ENCODE measurements around the gene AMOTL1. TPM values are rescaled to one million over a fixed set of nuclear protein-coding genes. Genes with fewer than 3 reads are reported as not detected.

The AMOTL1 gene
- polyA plus RNA-seq, 2 donors = 11.3 to 15.4 TPM

GRCh38 chr11:94825031-94825430 is 56.9 kb downstream of the AMOTL1 start:
- H3K4me3 ChIP-seq (ENCODE audit: low read depth in 1 of 2, low read length in 2 of 2) = no peak overlapping the region
- peaks cover 0 to 2% of the 10 kb centered on the region in 2 donors for H3K4me1 ChIP-seq (ENCODE audit: control insufficient read depth in 2 of 2, insufficient read depth in 2 of 2, low read length in 1 of 2)
- peaks cover 3 to 30% of the 10 kb centered on the region in 2 donors for H3K36me3 ChIP-seq (ENCODE audit: control insufficient read depth in 2 of 2, insufficient read depth in 2 of 2, low read length in 1 of 2)
- no peak overlapping the region for H3K27ac ChIP-seq (ENCODE audit: low read depth in 2 of 2, low read length in 1 of 2)
- H3K9me3 ChIP-seq (ENCODE audit: control insufficient read depth in 2 of 2, insufficient read depth in 1 of 2, low read depth in 1 of 2, low read length in 1 of 2) = no peaks in the 10 kb centered on the region
- no peaks in the 10 kb centered on the region for H3K27me3 ChIP-seq (ENCODE audit: control insufficient read depth in 1 of 2, insufficient read depth in 2 of 2, low read length in 2 of 2)
- WGBS, 2 donors = 75 to 87% methylated on average over 4 of the region's 4 CpGs

GRCh38 chr11:94825481-94825880 is 57.3 kb downstream of the AMOTL1 start:
- H3K27me3 ChIP-seq (ENCODE audit: control insufficient read depth in 1 of 2, insufficient read depth in 2 of 2, low read length in 2 of 2) = no peaks in the 10 kb centered on the region
- peaks cover 3 to 27% of the 10 kb centered on the region in 2 donors for H3K36me3 ChIP-seq (ENCODE audit: control insufficient read depth in 2 of 2, insufficient read depth in 2 of 2, low read length in 1 of 2)
- no peak overlapping the region for H3K4me3 ChIP-seq (ENCODE audit: low read depth in 1 of 2, low read length in 2 of 2)
- no peak overlapping the region for H3K27ac ChIP-seq (ENCODE audit: low read depth in 2 of 2, low read length in 1 of 2)
- 71 to 83% methylated on average over 1 of the region's 1 CpG for WGBS, 2 donors
- peaks cover 0 to 2% of the 10 kb centered on the region in 2 donors for H3K4me1 ChIP-seq (ENCODE audit: control insufficient read depth in 2 of 2, insufficient read depth in 2 of 2, low read length in 1 of 2)
- H3K9me3 ChIP-seq (ENCODE audit: control insufficient read depth in 2 of 2, insufficient read depth in 1 of 2, low read depth in 1 of 2, low read length in 1 of 2) = no peaks in the 10 kb centered on the region

GRCh38 chr11:94826415-94826814 is 58.3 kb downstream of the AMOTL1 start:
- peaks cover 0 to 2% of the 10 kb centered on the region in 2 donors for H3K4me1 ChIP-seq (ENCODE audit: control insufficient read depth in 2 of 2, insufficient read depth in 2 of 2, low read length in 1 of 2)
- H3K36me3 ChIP-seq (ENCODE audit: control insufficient read depth in 2 of 2, insufficient read depth in 2 of 2, low read length in 1 of 2) = peaks cover 5 to 28% of the 10 kb centered on the region in 2 donors
- 79 to 84% methylated on average over 7 of the region's 7 CpGs for whole genome bisulfite sequencing, 2 donors
- H3K27ac ChIP-seq (ENCODE audit: low read depth in 2 of 2, low read length in 1 of 2) = no peak overlapping the region
- no peak overlapping the region for H3K4me3 ChIP-seq (ENCODE audit: low read depth in 1 of 2, low read length in 2 of 2)
- no peaks in the 10 kb centered on the region for H3K27me3 ChIP-seq (ENCODE audit: control insufficient read depth in 1 of 2, insufficient read depth in 2 of 2, low read length in 2 of 2)
- H3K9me3 ChIP-seq (ENCODE audit: control insufficient read depth in 2 of 2, insufficient read depth in 1 of 2, low read depth in 1 of 2, low read length in 1 of 2) = no peaks in the 10 kb centered on the region

- H3K4me3 ChIP-seq (ENCODE audit: low read depth in 1 of 2, low read length in 2 of 2) = no peak overlapping the region
- peaks cover 0 to 2% of the 10 kb centered on the region in 2 donors for H3K4me1 ChIP-seq (ENCODE audit: control insufficient read depth in 2 of 2, insufficient read depth in 2 of 2, low read length in 1 of 2)
- H3K27me3 ChIP-seq (ENCODE audit: control insufficient read depth in 1 of 2, insufficient read depth in 2 of 2, low read length in 2 of 2) = no peaks in the 10 kb centered on the region
- no peak overlapping the region for H3K27ac ChIP-seq (ENCODE audit: low read depth in 2 of 2, low read length in 1 of 2)
- peaks cover 8 to 17% of the 10 kb centered on the region in 2 donors for H3K36me3 ChIP-seq (ENCODE audit: control insufficient read depth in 2 of 2, insufficient read depth in 2 of 2, low read length in 1 of 2)
- H3K9me3 ChIP-seq (ENCODE audit: control insufficient read depth in 2 of 2, insufficient read depth in 1 of 2, low read depth in 1 of 2, low read length in 1 of 2) = no peaks in the 10 kb centered on the region
Measured at GRCh38 chr11:94828088-94828487, 59.9 kb downstream of the AMOTL1 start.

- H3K4me3 ChIP-seq (ENCODE audit: low read depth in 1 of 2, low read length in 2 of 2) = no peak overlapping the region
- 65 to 68% methylated on average over 5 of the region's 5 CpGs for WGBS, 2 donors
- H3K27ac ChIP-seq (ENCODE audit: low read depth in 2 of 2, low read length in 1 of 2) = no peak overlapping the region
- H3K9me3 ChIP-seq (ENCODE audit: control insufficient read depth in 2 of 2, insufficient read depth in 1 of 2, low read depth in 1 of 2, low read length in 1 of 2) = no peaks in the 10 kb centered on the region
- H3K36me3 ChIP-seq (ENCODE audit: control insufficient read depth in 2 of 2, insufficient read depth in 2 of 2, low read length in 1 of 2) = peaks cover 11 to 16% of the 10 kb centered on the region in 2 donors
- H3K4me1 ChIP-seq (ENCODE audit: control insufficient read depth in 2 of 2, insufficient read depth in 2 of 2, low read length in 1 of 2) = no peaks in the 10 kb centered on the region
- H3K27me3 ChIP-seq (ENCODE audit: control insufficient read depth in 1 of 2, insufficient read depth in 2 of 2, low read length in 2 of 2) = no peaks in the 10 kb centered on the region
Measured at GRCh38 chr11:94830722-94831510, 62.8 kb downstream of the AMOTL1 start.

- H3K9me3 ChIP-seq (ENCODE audit: control insufficient read depth in 2 of 2, insufficient read depth in 1 of 2, low read depth in 1 of 2, low read length in 1 of 2) = no peaks in the 10 kb centered on the region
- no peaks in the 10 kb centered on the region for H3K27me3 ChIP-seq (ENCODE audit: control insufficient read depth in 1 of 2, insufficient read depth in 2 of 2, low read length in 2 of 2)
- H3K4me1 ChIP-seq (ENCODE audit: control insufficient read depth in 2 of 2, insufficient read depth in 2 of 2, low read length in 1 of 2) = no peaks in the 10 kb centered on the region
- no peak overlapping the region for H3K27ac ChIP-seq (ENCODE audit: low read depth in 2 of 2, low read length in 1 of 2)
- no peak overlapping the region for H3K4me3 ChIP-seq (ENCODE audit: low read depth in 1 of 2, low read length in 2 of 2)
- peaks cover 11 to 16% of the 10 kb centered on the region in 2 donors for H3K36me3 ChIP-seq (ENCODE audit: control insufficient read depth in 2 of 2, insufficient read depth in 2 of 2, low read length in 1 of 2)
- WGBS, 2 donors = 50 to 59% methylated on average over 3 of the region's 3 CpGs
Measured at GRCh38 chr11:94831529-94831928, 63.4 kb downstream of the AMOTL1 start.

- H3K4me1 ChIP-seq (ENCODE audit: control insufficient read depth in 2 of 2, insufficient read depth in 2 of 2, low read length in 1 of 2) = no peaks in the 10 kb centered on the region
- no peak overlapping the region for H3K4me3 ChIP-seq (ENCODE audit: low read depth in 1 of 2, low read length in 2 of 2)
- peaks cover 11 to 14% of the 10 kb centered on the region in 2 donors for H3K36me3 ChIP-seq (ENCODE audit: control insufficient read depth in 2 of 2, insufficient read depth in 2 of 2, low read length in 1 of 2)
- 80% methylated on average over 4 of the region's 4 CpGs for WGBS, 2 donors
- H3K9me3 ChIP-seq (ENCODE audit: control insufficient read depth in 2 of 2, insufficient read depth in 1 of 2, low read depth in 1 of 2, low read length in 1 of 2) = no peaks in the 10 kb centered on the region
- H3K27ac ChIP-seq (ENCODE audit: low read depth in 2 of 2, low read length in 1 of 2) = no peak overlapping the region
- H3K27me3 ChIP-seq (ENCODE audit: control insufficient read depth in 1 of 2, insufficient read depth in 2 of 2, low read length in 2 of 2) = no peaks in the 10 kb centered on the region
Measured at GRCh38 chr11:94832604-94833235, 64.6 kb downstream of the AMOTL1 start.

- H3K27me3 ChIP-seq (ENCODE audit: control insufficient read depth in 1 of 2, insufficient read depth in 2 of 2, low read length in 2 of 2) = no peaks in the 10 kb centered on the region
- no peaks in the 10 kb centered on the region for H3K9me3 ChIP-seq (ENCODE audit: control insufficient read depth in 2 of 2, insufficient read depth in 1 of 2, low read depth in 1 of 2, low read length in 1 of 2)
- H3K4me1 ChIP-seq (ENCODE audit: control insufficient read depth in 2 of 2, insufficient read depth in 2 of 2, low read length in 1 of 2) = no peaks in the 10 kb centered on the region
- 67 to 69% methylated on average over 4 of the region's 4 CpGs for WGBS, 2 donors
- H3K4me3 ChIP-seq (ENCODE audit: low read depth in 1 of 2, low read length in 2 of 2) = no peak overlapping the region
- H3K27ac ChIP-seq (ENCODE audit: low read depth in 2 of 2, low read length in 1 of 2) = no peak overlapping the region
- peaks cover 11 to 13% of the 10 kb centered on the region in 2 donors for H3K36me3 ChIP-seq (ENCODE audit: control insufficient read depth in 2 of 2, insufficient read depth in 2 of 2, low read length in 1 of 2)
Measured at GRCh38 chr11:94834911-94835593, 66.9 kb downstream of the AMOTL1 start.

- H3K36me3 ChIP-seq (ENCODE audit: control insufficient read depth in 2 of 2, insufficient read depth in 2 of 2, low read length in 1 of 2) = peaks cover 11 to 13% of the 10 kb centered on the region in 2 donors
Measured at GRCh38 chr11:94835594-94835927, 67.4 kb downstream of the AMOTL1 start.

More at GRCh38 chr11:94835594-94835927, 67.4 kb downstream of the AMOTL1 start:
- Histone ChIP-seq H3K4me1 (ENCODE audit: control insufficient read depth in 2 of 2, insufficient read depth in 2 of 2, low read length in 1 of 2) (no peaks in the 10 kb centered on the region), H3K27me3 (ENCODE audit: control insufficient read depth in 1 of 2, insufficient read depth in 2 of 2, low read length in 2 of 2) (no peaks in the 10 kb centered on the region), H3K4me3 (ENCODE audit: low read depth in 1 of 2, low read length in 2 of 2) (no peak overlapping the region), H3K9me3 (ENCODE audit: control insufficient read depth in 2 of 2, insufficient read depth in 1 of 2, low read depth in 1 of 2, low read length in 1 of 2) (no peaks in the 10 kb centered on the region), H3K27ac (ENCODE audit: low read depth in 2 of 2, low read length in 1 of 2) (no peak overlapping the region)
- 46 to 72% methylated on average over 2 of the region's 2 CpGs for WGBS, 2 donors
